Stimulated activated CD4-positive, alpha-beta T cell treated with anti-CD3 and anti-CD28 coated beads, Interleukin-15, amount 100 ng/mL, for 1 hour (primary cell): ENCODE results near the gene CHCHD6.

ENCODE experiments used
- DNase-seq, 2 donors: peaks; one replicate each; pipeline ENCODE4 v3.0.0-alpha.2; 2020; ENCODE audit warnings: low read depth in 1 of 2, low spot score in 1 of 2

CHCHD6 gene

GRCh38 chr3:126971891-126972351 is 267.9 kb downstream of the CHCHD6 start:
- no peak for DNase-seq

- DNase-seq, result no peak
Measured at GRCh38 chr3:126972866-126973265, 268.8 kb downstream of the CHCHD6 start.

DNA sequence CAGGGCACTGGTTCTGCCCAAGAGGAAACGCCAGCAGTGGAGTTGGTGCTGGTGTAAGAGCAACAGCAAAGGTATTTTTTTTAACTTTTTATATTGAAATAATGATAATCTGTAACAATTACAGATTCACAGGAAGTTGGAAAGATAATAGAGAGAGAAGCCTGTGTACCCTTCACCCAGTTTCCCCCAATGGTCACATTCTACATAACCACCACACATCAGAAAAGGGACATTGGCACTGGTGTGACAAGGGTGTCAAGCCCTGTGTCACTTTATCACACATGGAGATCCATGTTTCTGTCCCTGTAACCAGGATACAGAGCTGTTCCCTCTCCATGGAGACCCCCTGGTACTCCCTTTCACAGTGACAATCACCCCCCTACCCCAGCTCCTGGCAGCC is 269.8 kb downstream of the CHCHD6 start:
- no peak for DNase-seq

DNA sequence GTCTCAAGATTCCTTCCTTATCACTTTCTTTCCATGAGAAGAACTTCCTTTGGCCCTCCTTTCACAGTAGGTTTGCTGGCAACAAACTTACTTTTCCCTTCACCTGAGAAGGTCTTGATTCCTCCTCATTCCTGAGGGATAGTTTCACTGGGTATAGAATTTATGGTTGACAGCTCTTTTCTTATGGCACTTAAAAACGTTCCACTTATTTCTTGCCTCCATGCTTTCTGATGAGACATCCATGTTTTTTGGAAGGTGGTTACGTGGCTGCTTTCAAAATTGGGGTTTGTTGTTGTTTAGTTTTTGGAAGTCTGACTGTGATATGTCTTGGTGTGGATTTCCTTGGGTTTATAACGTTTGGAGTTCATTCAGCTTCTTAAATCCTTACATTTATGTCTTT is 270.7 kb downstream of the CHCHD6 start:
- DNase-seq, result no peak

DNA sequence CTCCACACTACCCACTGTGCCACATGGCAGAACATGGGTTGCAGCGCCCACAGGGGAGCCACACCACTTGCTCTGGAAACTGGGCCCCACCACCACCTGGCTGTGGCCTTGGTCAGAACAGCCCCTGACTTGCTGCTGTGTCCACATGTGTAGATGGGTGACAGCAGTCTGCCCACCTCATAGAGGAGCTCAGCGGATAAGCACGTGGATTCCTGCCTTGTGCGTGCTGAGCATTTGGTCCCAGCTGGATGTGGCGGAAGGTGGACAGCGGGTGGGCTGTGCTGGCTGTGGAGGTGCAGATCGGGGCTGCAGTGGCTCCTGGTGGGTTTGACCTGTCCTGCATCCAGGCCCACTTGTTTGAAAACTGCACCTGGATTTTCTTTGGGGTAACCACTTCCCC is 272.9 kb downstream of the CHCHD6 start:
- no peak for DNase-seq

GRCh38 chr3:126977821-126978220 is 273.8 kb downstream of the CHCHD6 start:
- DNase-seq, result no peak

DNA sequence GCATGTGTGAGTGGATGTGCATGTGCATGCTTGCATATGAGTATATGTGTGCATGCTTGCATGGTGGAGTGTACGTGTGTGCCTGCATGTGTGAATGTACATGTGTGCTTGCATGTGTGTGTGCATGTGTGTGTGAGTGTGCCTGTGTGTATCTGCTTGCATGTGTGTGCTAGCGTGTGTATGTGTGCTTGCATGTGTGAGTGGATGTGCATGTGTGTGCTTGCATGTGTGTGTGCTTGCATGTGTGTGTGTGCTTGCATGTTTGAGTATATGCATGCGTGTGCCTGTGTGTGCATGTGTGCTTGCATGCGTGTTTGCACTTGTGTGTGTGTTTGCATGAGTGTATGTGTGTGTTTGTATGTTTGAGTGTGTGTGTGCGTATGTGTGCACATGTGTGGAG is 274.3 kb downstream of the CHCHD6 start:
- no peak for DNase-seq

DNA sequence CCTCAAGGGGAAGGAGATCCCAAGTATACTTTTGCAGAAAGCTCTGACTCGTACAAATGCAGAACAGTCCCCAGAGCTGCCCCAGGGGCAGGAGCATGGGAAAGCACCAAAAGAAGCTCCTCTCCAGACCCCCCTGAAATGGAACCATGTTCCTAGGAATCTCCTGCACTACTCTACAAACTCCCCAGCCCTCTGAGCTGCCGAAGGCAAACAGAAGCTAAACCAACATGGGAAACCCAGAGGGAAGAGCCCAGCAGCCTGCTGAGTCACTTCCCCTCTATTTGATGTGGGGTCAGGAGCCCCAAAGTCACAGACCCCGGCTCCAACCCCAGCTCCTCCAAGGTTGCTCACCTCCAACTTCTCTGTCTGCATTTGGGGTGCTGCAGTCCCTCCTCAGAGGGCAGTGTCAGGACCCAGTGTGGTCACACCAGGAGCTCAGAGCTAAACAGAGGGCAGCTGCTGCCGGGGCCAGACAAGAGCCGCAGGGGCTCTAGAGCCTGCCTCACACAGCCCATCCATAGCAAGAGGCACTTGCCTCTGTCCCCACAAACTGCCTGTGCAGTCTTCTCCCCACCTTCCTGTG is 275.1 kb downstream of the CHCHD6 start:
- no peak for DNase-seq

GRCh38 chr3:126980266-126980811 is 276.3 kb downstream of the CHCHD6 start:
- DNase-seq, result no peak

DNA sequence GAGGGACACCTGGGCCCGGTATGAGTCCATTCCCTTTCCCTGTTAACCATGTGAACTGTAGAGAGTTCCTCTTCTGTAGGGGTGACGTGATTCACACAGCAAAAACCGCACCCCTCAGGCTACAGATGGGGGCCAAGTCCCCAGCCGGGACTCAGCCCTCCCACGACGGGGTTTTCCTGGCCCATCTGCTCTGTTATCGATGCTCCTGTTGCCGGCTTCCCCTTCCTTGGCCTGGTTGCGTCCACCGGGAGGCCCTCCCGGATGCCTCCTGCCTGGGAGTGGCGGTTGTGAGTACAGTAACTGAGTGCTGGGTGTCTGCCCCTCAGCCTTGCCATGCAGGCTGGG is 278.1 kb downstream of the CHCHD6 start:
- peak in 1 of 2 donors; percentile 47 for DNase-seq

DNA sequence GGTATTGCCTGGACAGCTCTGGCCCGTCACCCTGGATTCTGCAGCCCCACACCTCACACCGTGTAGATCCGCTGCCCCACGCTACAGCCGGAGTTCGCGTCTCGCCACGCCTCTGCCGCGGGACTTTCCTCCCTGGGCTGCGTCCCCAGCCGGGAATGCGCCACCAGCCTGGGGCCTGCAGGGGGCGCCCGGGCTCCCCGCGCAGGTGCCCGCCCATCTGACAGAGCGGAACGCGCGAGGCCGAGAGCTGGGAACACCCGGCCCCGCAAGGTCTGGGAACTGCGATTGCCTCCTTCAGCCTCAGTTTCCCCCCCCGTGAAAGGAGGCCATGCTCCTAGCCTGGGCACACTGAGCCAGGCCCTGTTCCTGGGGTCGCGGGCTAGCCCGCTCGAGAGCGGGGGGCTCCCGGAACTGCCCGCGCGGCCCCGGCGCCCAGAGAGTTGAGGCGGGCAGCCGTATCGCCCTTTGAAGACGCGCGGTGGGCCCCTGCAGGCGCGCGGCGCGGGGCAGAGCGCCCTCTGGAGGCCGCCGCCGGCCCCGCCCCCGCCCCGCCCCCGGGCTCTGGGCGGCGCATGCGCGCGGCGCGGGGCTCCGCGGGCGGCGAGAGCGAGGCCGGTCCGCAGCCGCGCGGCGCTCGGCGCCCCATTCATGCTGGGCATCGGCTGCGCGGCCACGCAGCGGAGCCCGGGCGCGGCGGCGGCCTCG is 278.6 kb downstream of the CHCHD6 start, which contains the start of gene PLXNA1:
Gene PLXNA1, plus strand, starts transcription at position 645 of the 705 bp plus-strand sequence. CDS start 5,479 bp downstream, outside the sequence.
- DNase-seq, result peak; percentile 78 to 81

DNA sequence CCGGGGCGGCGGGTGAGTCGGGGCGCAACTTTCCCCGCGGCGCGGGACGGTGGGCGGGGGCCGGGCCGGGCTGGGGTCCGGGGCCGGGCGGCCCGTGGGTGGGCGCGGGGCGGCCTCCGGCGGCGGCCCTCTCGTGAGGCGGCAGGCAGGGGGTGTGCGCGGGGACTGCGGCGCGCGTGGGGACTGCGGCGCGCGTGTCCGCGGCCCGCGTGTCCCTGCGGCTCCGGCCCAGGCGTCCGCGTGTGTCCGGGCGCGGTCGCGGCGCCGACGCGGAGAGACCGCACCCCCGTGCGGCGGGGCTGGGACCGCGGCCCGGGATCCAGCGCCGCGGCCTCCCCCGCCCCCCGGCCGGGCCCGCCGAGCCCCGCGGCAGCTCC is 279.2 kb downstream of the CHCHD6 start:
- no peak for DNase-seq

GRCh38 chr3:126983653-126984390 is 279.8 kb downstream of the CHCHD6 start:
- DNase-seq, result no peak

DNA sequence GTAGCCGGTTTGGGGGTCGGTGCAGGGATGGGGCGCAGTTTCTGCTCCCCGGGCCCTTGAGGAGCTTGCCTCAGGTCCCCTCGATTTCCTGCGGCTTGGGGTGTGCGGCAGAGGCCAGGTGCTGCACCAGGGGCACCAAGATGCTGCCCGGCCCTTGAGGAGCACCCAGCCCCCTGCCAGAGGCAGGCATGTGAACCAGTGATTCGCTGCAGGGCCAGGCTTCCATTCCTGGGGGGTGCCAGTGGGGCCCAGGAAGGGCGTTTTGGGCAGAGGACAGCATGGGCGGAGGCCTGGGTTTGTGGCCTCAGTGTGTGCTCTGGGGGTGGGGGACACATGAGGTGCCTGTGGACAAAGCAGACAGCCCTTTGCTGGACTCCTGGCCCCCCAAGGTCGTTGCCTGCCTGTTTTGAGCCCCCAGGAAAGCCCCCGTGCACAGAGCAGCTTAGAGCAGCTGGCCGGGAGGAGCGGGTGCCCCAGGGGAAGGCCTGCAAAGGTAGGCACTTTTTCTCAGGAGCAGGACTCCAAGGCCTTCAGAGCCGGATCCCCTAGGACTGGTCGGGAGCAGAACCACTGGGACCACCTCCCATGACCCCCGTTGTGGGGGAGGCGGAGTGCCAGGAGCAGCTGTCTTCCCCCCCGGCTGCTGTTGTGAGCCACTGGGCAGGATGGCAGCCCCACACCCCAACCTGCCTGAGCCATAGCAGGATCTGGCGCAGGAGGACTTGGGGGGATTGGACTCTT is 280.5 kb downstream of the CHCHD6 start:
- DNase-seq, result no peak

- no peak for DNase-seq
Measured at GRCh38 chr3:126985132-126985985, 281.3 kb downstream of the CHCHD6 start.

GRCh38 chr3:126986001-126986400 is 282.0 kb downstream of the CHCHD6 start:
- no peak for DNase-seq

DNA sequence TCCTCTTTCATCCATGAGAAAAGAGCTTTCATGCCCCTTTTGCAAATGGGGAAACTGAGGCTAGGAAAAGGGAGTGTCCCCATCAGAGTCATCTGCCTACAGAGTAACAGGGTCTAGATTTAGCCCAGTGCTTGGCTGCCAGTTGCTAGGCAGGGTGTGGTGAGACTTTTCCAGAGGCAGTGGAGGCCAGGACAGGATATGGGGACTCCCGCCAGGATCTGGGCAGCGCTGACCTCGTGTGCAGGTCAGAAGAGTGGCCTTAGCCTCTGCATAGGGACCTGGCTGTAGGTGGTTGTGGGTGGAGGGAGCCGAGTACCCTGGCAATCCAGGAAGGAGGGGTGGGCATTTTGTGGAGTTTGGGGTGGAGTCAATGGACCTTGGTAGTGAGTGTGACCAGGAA is 283.1 kb downstream of the CHCHD6 start:
- DNase-seq, result no peak

DNA sequence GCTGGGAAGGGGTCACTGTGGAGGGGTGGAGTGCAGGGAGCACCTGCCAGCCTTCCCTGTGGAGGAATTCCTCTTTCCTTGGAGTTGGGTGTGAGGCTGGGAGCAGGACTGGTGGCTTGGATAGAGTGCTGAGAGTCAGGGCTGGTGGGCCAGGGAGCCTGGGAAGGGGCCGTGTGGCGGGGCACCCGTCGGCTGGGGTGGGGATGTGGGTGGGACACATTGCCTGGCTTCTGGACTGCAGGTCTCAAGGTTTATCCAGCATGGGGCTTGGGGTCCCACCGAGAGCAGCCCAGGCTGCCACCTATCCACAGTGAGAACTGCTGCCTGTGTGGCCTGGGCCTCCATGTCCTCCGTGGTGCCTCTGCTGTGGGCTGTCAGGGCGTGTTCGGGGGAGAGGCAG is 283.6 kb downstream of the CHCHD6 start:
- DNase-seq, result no peak

- DNase-seq, result no peak
Measured at GRCh38 chr3:126988451-126989021, 284.5 kb downstream of the CHCHD6 start.
